Cardiac fibroblast (primary cell): ENCODE measurements around the gene ZNF213.

Experiments
- DNase-seq, 2 donors: peaks; one replicate each; pipeline versions ENCODE4 v3.0.0 to v3.0.0-alpha.2; 2010; ENCODE audit warnings: low read depth in 2 of 2
- H3K4me3 ChIP-seq, 2 donors: replicated peaks in 1 of 2; 1 replicate in 1 of 2; 2 replicates in 1 of 2; pipeline ENCODE4 v1.5.1; 2011; ENCODE audit warnings: low read depth in 2 of 2, low read length in 2 of 2, mild to moderate bottlenecking in 2 of 2, moderate library complexity in 1 of 2
- CTCF ChIP-seq: IDR thresholded peaks from one replicate; pipeline ENCODE4 v1.5.1; 2011; ENCODE audit warnings: low read depth, mild to moderate bottlenecking, low read length, inconsistent platforms

ZNF213 gene

DNA sequence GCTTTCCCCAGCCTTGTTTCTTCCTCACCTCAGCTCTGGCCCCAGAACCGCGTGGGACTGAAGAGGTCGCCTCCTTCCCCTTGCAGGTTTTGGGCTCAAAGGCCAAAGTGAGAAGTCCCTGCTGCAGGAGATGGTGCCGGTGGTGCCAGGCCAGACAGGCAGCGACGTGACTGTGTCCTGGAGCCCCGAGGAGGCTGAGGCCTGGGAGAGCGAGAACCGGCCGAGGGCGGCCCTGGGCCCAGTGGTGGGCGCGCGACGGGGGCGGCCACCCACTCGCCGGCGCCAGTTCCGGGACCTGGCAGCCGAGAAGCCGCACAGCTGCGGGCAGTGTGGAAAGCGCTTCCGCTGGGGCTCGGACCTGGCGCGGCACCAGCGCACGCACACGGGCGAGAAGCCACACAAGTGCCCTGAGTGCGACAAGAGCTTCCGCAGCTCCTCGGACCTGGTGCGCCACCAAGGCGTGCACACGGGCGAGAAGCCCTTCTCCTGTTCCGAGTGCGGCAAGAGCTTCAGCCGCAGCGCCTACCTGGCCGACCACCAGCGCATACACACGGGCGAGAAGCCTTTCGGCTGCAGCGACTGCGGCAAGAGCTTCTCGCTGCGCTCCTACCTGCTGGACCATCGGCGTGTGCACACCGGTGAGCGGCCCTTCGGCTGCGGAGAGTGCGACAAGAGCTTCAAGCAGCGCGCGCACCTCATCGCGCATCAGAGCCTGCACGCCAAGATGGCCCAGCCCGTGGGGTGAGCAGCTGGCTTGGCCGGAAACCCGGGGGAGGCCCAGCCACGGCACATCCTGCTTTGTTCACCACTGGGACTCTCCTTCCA is 6.0 kb downstream of the ZNF213 start:
- no peak overlapping the region for H3K4me3 ChIP-seq
- no peak for DNase-seq

GRCh38 chr16:3141781-3142311 is 7.0 kb downstream of the ZNF213 start:
- DNase-seq = no peak
- TF ChIP-seq CTCF = no peak
- no peak overlapping the region for H3K4me3 ChIP-seq

More for the DNA sequence above, 6.0 kb downstream of the ZNF213 start:
- TF ChIP-seq CTCF = no peak

- H3K4me3 ChIP-seq = no peak overlapping the region
- DNase-seq = no peak
- TF ChIP-seq CTCF = no peak
These were observed 7.5 kb downstream of the ZNF213 start for GRCh38 chr16:3142327-3142726.

DNA sequence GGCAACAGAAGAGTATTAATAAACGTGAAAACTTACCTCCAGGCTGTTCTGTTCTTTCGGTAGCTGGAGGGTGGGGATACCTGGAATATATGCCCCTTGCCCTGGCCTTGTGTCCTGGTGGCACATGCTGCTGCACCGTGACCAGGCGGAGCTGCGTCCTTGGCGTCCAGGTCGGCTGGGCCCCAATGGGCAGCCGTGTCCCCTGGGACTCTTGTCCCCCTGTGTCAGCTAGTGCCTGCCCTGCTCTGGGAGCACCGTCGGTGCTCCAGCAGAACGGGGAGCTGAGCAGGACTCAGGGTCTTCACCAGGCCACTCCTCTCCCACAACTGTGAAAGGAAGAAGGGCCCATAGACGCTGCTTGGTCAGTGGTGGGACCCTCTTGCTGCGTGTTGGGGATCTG is 7.9 kb downstream of the ZNF213 start:
- no peak for DNase-seq
- H3K4me3 ChIP-seq = no peak overlapping the region
- TF ChIP-seq CTCF = no peak

DNA sequence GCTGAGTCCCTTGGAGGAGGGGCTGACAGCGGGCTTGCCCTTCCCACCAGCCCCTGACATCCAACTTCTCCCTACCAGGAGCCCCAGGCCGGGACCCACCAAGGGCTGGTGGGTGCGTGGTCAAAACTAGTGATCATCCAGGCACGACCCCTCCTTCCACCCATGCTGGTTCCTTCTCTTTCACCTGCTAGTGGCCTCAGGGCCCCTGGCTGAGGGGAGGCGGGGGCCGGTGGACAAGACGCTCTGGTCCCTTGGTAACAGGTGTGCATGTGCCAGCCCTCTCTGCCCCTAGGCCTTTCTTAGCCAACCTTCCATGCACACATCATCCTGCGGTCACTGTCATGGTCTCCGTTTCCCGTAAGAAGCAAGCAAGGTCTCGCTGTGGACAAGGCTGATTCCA is 8.4 kb downstream of the ZNF213 start:
- no peak for TF ChIP-seq CTCF
- DNase-seq = no peak
- no peak overlapping the region for H3K4me3 ChIP-seq

- no peak for TF ChIP-seq CTCF
- no peak overlapping the region for H3K4me3 ChIP-seq
These were observed 8.9 kb downstream of the ZNF213 start for GRCh38 chr16:3143598-3144320.

More at GRCh38 chr16:3143598-3144320, 8.9 kb downstream of the ZNF213 start:
- DNase-seq = no peak
